Esophagus muscularis mucosa (tissue), 4 donors: ENCODE data around the gene DKKL1. TPM values are rescaled to one million over a fixed set of nuclear protein-coding genes. Genes with fewer than 3 reads are reported as not detected.

Experiments used
- DNase-seq: peaks from one replicate; pipeline ENCODE4 v3.0.0-alpha.2; 2017; ENCODE audit errors: extremely low spot score
- H3K27ac ChIP-seq, 4 donors: fragments of 200-600 bp; sonication (generic); replicated peaks in 1 of 4; 1 replicate in 3 of 4; 2 replicates in 1 of 4; pipeline ENCODE4 v1.5.1; 2016 to 2019; ENCODE audit warnings: mild to moderate bottlenecking in 1 of 4
- H3K27me3 ChIP-seq, 4 donors: fragments of 200-600 bp; sonication (generic); one replicate each; pipeline versions ENCODE4 v1.5.1 to v1.6.0; 2016 to 2019
- H3K36me3 ChIP-seq, 4 donors: fragments of 200-600 bp; sonication (generic); one replicate each; pipeline ENCODE4 v1.5.1; 2016 to 2019
- H3K4me1 ChIP-seq, 4 donors: fragments of 200-600 bp; sonication (generic); one replicate each; pipeline ENCODE4 v1.5.1; 2016 to 2019
- H3K4me3 ChIP-seq, 4 donors: fragments of 200-600 bp; sonication (generic); 1 replicate in 2 of 4; 2 replicates in 2 of 4; pipeline ENCODE4 v1.5.1; 2016 to 2019; ENCODE audit warnings: mild to moderate bottlenecking in 4 of 4, moderate library complexity in 1 of 4
- H3K9me3 ChIP-seq, 4 donors: fragments of 200-600 bp; sonication (generic); 1 replicate in 3 of 4; 2 replicates in 1 of 4; pipeline ENCODE4 v1.5.1; 2016 to 2019
- CTCF ChIP-seq, 3 experiments: fragments of 200-600 bp in 2 of 3; fragments of 450-650 bp in 1 of 3; sonication (generic) in 2 of 3; IDR thresholded peaks; one replicate each; pipeline ENCODE4 v1.5.1; 2017 to 2019; ENCODE audit warnings: antibody characterized with exemption in 3 of 3, mild to moderate bottlenecking in 2 of 3, moderate library complexity in 1 of 3
- EP300 ChIP-seq: sonication (generic); formaldehyde crosslinking; IDR thresholded peaks from one replicate; pipeline ENCODE4 v1.6.1; 2017; ENCODE audit warnings: antibody characterized with exemption
- POLR2A ChIP-seq: fragments of 450-650 bp; IDR thresholded peaks from one replicate; pipeline ENCODE4 v1.6.1; 2017; ENCODE audit warnings: antibody characterized with exemption, moderate library complexity, mild to moderate bottlenecking, low read depth
- POLR2AphosphoS5 ChIP-seq, 2 donors: sonication (generic); formaldehyde crosslinking; IDR thresholded peaks; one replicate each; pipeline ENCODE4 v1.6.1; 2017; ENCODE audit warnings: antibody characterized with exemption in 2 of 2
- WGBS: methylation state at CpG from one replicate; pipeline ENCODE4 v1.1.5; 2018; 5-methylcytosine and 5-hydroxymethylcytosine counted together
- intact Hi-C: fragments of 100-400 bp; cut with DNase I; formaldehyde crosslinking; loops from one replicate; pipeline ENCODE4 v1.15.1; 2023
- total RNA-seq, 4 donors: library from RNA; depleted of rRNA; stranded (reverse); fragments of >200 nt; gene quantifications; one replicate each; pipeline versions ENCODE4 v1.1.0 to v1.2.1, GENCODE V29; 2016

Gene DKKL1
- total RNA-seq, 4 donors from 2014 or later: 0.40 to 0.83 (median 0.83) TPM; not detected in 1

GRCh38 chr19:49395581-49396407 is 32.1 kb downstream of the DKKL1 start:
- intact Hi-C loops: loop anchor here (10.0 kb wide), 1 partner anchor 169 kb away; no protein-coding TSS in a partner anchor
- 84% methylated on average over 15 of the region's 15 CpGs for WGBS
- no peaks in the 10 kb centered on the region for H3K36me3 ChIP-seq
- peaks cover 0 to 5% (median 0%) of the 10 kb centered on the region in 4 donors for H3K4me1 ChIP-seq
- no peak overlapping the region for H3K27ac ChIP-seq
- H3K27me3 ChIP-seq: peaks cover 0 to 64% (median 0%) of the 10 kb centered on the region in 4 donors
- H3K9me3 ChIP-seq: no peaks in the 10 kb centered on the region
- TF ChIP-seq CTCF (IDR thresholded peaks at IDR 0.05): no peak
- TF ChIP-seq EP300: no peak
- TF ChIP-seq POLR2AphosphoS5 (IDR thresholded peaks at IDR 0.05): no peak
- TF ChIP-seq POLR2A: no peak
- H3K4me3 ChIP-seq: no peak overlapping the region
- no peak for DNase-seq

- no peak for DNase-seq
- no peaks in the 10 kb centered on the region for H3K9me3 ChIP-seq
- peaks cover 0 to 59% (median 0%) of the 10 kb centered on the region in 4 donors for H3K27me3 ChIP-seq
- no peaks in the 10 kb centered on the region for H3K36me3 ChIP-seq
- H3K4me3 ChIP-seq: no peak overlapping the region
- peaks cover 0 to 2% (median 0%) of the 10 kb centered on the region in 4 donors for H3K4me1 ChIP-seq
- TF ChIP-seq POLR2A (no peak), POLR2AphosphoS5 (IDR thresholded peaks at IDR 0.05) (no peak), CTCF (IDR thresholded peaks at IDR 0.05) (no peak), EP300 (no peak)
- WGBS: 82% methylated on average over 8 of the region's 8 CpGs
- intact Hi-C loops: loop anchor here (10.0 kb wide), 1 partner anchor 168 kb away; no protein-coding TSS in a partner anchor
- H3K27ac ChIP-seq: no peak overlapping the region
Measured at GRCh38 chr19:49396738-49397505, 33.2 kb downstream of the DKKL1 start.

GRCh38 chr19:49398001-49398615 is 34.4 kb downstream of the DKKL1 start:
- Histone ChIP-seq H3K27me3 (peaks cover 0 to 52% (median 0%) of the 10 kb centered on the region in 4 donors), H3K27ac (no peak overlapping the region), H3K36me3 (no peaks in the 10 kb centered on the region), H3K4me1 (no peaks in the 10 kb centered on the region), H3K9me3 (no peaks in the 10 kb centered on the region), H3K4me3 (no peak overlapping the region)
- intact Hi-C loops: loop anchor here (10.0 kb wide), 1 partner anchor 167 kb away; no protein-coding TSS in a partner anchor
- 77% methylated on average over 8 of the region's 11 CpGs for WGBS
- DNase-seq: no peak
- TF ChIP-seq CTCF (IDR thresholded peaks at IDR 0.05) (no peak), EP300 (no peak), POLR2A (no peak), POLR2AphosphoS5 (IDR thresholded peaks at IDR 0.05) (no peak)

GRCh38 chr19:49398931-49399330 is 35.3 kb downstream of the DKKL1 start:
- 84% methylated on average over 6 of the region's 6 CpGs for whole genome bisulfite sequencing
- H3K9me3 ChIP-seq: no peaks in the 10 kb centered on the region
- no peak overlapping the region for H3K27ac ChIP-seq
- no peaks in the 10 kb centered on the region for H3K4me1 ChIP-seq
- intact Hi-C loops: loop anchor here (10.0 kb wide), 1 partner anchor 166 kb away; no protein-coding TSS in a partner anchor
- H3K4me3 ChIP-seq: no peak overlapping the region
- DNase-seq: no peak
- TF ChIP-seq EP300 (no peak), POLR2AphosphoS5 (IDR thresholded peaks at IDR 0.05) (no peak), CTCF (IDR thresholded peaks at IDR 0.05) (no peak), POLR2A (no peak)
- peaks cover 0 to 44% (median 0%) of the 10 kb centered on the region in 4 donors for H3K27me3 ChIP-seq
- no peaks in the 10 kb centered on the region for H3K36me3 ChIP-seq
